DMS153 treated with DMSO at 0.1 percent for 48 hours (cell line): Measurements from ENCODE around the gene VANGL1.
"Not testable (repeated sequence)": the region's sequence is repeated elsewhere in the genome, so short reads cannot be mapped to it uniquely, and the experiment has no call there.

Experiments used
- DNase-seq: peaks from one replicate; lab custom pipeline; 2025; ENCODE audit not compliant: unreplicated experiment; lab: John Stamatoyannopoulos, UW

The VANGL1 gene

GRCh38 chr1:115641762-115642167 lies at the start of gene VANGL1:
Gene VANGL1, plus strand, starts transcription at chr1:115641970. Its CDS starts 9,444 bp downstream, at chr1:115651414.
- peak; percentile 41 for DNase-seq

DNA sequence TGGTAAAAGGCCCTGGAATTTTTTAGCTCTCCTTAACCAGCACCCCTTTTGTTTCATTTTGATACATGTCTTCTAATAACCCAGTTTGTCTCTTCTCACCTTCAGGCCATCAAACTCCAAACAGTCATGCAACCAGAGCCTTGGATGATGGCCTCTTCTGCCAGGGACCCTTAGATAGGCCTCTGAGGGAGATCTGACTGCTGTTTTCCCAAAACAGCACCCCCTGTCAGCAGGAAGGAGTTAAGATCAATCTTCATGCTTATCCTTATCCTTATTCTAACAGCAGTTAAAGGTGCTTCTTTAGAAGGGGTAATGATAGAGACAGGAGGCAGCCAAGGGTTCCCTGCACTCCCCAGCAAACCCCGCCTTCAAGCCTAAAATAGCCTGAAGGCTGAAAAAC lies 49.5 kb upstream of the VANGL1 start:
- DNase-seq: no peak

GRCh38 chr1:115593365-115594259 lies 48.2 kb upstream of the VANGL1 start:
- DNase-seq: no peak

DNA sequence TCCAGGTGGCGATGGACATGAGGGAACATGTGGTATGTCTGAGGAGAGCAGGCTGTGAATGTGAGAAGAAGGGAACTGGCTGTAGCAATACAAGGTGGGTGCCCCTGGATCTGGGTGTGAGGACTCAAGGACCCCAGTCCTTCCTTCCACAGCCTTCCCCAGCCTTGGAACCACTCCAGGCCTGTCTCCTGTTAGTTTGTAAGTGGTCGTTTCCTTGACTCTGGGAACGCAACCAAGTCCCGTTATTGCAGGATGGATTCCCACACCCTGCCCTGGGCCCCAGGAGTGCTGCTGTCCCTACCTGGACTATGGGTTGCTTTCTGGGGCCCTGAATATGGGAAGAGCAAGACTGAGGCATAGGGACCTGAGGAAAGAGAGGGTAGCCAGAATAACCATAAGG lies 47.2 kb upstream of the VANGL1 start:
- no peak for DNase-seq

GRCh38 chr1:115595279-115596079 lies 46.3 kb upstream of the VANGL1 start:
- peak; percentile 82 for DNase-seq

- DNase-seq: no peak
Measured at GRCh38 chr1:115596080-115596780, 45.5 kb upstream of the VANGL1 start.

GRCh38 chr1:115604508-115604907 lies 37.3 kb upstream of the VANGL1 start:
- no peak for DNase-seq

DNA sequence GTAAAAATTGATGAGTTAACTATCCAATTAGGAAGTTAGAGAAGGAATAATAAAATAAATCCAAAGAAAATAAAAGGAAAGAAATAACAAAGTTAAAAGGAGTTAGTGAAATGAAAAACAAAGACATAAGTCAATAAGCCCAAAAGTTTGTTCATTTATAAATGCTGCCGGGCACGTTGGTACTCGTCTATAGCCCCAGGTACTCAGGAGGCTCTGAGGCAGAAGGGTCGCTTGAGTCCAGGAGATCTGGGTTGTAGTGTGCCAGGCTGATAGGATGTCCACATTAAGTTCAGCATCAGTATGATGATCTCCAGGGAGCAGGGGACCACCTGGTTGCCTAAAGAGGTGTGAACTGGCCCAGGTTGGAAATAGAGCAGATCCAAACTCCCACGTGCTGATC lies 35.5 kb upstream of the VANGL1 start:
- DNase-seq: no peak

- DNase-seq: no peak
Measured at GRCh38 chr1:115609021-115609420, 32.7 kb upstream of the VANGL1 start.

DNA sequence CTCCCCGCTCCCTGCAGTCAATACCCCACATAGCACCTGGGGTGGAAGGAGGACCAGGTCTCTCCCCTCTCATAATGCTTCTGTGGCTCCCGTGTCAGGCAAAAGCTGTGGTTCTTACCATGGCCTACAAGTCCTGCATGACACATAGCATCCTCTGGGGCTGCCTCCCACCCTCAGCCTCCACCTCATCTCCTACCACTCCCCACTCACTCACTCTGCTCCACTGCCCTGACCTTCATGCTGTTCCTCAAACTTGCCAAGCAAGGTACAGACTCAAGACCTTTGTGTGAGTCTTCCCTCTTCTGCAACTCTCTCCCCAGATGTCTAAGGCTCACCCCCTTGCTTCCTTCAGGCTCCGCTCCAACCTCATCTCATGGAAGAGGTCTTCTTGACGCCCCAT lies 28.0 kb upstream of the VANGL1 start:
- no peak for DNase-seq

DNA sequence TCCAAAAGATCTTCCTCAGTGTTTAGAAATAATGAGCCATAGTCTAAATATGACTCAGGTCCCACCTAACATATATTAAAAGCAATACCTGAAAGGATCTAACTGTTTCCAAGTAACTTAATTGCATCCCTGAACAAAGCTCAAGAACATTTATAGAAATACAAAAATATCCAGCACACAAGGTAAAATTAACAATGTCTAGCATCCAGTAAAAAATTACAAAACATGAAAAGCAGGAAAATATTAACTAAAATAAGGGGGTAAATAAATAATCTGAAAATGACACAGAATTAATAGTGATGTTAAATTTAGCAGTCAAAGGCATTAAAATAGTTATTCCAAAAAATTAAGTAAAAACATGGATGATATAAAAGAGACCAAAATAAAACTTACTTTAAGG lies 21.3 kb upstream of the VANGL1 start:
- DNase-seq: no peak

DNA sequence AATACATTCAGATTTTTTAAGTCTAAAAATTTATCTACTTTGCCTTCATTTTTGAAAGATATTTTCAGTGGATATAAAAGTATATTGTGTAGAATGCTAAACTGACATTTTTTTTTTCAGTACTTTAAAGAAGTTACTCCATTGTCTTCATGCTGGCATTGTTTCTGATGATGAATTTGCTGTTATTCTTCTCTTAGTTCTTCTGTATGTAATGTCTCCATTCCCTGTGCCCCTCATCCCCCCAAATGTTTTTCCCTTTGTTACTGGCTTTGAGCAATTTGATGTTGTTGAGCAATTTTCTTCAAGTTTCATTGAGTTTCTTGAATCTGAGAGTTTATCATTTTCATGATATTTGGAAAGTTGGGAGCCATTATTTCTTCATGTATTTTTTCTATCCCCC lies 20.8 kb upstream of the VANGL1 start:
- no peak for DNase-seq

DNA sequence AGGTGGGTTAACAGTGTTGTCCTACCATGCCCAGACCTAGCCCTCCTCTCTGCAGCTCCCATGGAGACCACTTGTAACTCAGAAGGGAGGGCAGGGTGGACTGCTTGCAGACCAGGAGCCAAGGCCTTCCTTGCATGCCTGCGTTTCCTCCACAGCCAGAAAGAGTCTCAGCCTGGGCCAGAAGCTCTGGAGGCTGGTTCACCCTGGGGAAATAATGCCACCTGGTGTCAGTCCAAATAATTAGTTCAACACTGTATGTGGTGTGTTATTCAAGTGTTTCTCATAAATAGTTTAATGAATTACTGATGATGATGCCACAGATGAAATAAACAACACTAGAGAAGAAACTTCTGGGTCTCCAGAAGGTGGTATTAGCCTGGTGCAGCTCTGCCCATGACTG lies 16.9 kb upstream of the VANGL1 start:
- no peak for DNase-seq

DNA sequence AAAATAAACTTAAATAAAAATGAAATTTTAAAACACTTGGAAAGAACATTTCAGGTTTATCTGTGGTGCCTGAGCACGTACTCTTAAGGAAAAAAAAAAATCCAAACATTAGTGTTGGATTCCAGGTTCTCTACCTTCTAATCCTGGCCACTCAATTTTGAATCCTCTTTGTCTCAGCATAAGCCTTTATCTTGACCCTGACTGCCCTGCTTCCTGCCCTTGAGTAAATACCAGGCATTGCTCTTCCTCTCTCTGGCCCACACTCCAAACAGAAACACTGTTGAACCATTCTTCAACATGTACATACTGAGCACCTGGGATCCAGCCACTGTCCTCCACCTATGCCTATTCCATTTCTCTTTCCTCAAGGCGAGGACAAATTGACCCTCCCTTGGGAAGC lies 11.4 kb upstream of the VANGL1 start:
- peak; percentile 14 for DNase-seq

- no peak for DNase-seq
Measured at GRCh38 chr1:115632251-115633026, 9.3 kb upstream of the VANGL1 start.

GRCh38 chr1:115633606-115634005 lies 8.2 kb upstream of the VANGL1 start:
- not testable (repeated sequence) for DNase-seq

- DNase-seq: not testable (repeated sequence)
Measured at GRCh38 chr1:115637247-115637646, 4.5 kb upstream of the VANGL1 start.

DNA sequence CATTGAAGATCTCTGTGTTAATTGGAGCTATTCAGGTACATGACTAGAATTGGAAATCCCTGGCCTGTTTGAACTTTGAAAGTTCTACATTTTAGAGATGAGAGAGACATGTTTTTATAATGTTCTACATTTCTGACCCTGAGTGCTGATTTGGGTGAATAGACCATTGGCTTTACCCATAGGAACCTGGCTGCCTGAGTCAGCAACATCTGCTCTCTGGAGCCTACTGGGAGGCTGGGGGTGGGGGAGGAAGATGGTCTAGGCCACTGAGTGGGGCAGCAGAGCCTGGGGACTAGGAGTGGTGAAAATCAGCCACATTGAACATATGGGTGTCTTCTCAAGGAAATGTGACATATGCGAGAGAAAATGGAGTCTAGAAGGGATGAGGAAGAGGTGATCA lies 1.4 kb upstream of the VANGL1 start:
- no peak for DNase-seq

DNA sequence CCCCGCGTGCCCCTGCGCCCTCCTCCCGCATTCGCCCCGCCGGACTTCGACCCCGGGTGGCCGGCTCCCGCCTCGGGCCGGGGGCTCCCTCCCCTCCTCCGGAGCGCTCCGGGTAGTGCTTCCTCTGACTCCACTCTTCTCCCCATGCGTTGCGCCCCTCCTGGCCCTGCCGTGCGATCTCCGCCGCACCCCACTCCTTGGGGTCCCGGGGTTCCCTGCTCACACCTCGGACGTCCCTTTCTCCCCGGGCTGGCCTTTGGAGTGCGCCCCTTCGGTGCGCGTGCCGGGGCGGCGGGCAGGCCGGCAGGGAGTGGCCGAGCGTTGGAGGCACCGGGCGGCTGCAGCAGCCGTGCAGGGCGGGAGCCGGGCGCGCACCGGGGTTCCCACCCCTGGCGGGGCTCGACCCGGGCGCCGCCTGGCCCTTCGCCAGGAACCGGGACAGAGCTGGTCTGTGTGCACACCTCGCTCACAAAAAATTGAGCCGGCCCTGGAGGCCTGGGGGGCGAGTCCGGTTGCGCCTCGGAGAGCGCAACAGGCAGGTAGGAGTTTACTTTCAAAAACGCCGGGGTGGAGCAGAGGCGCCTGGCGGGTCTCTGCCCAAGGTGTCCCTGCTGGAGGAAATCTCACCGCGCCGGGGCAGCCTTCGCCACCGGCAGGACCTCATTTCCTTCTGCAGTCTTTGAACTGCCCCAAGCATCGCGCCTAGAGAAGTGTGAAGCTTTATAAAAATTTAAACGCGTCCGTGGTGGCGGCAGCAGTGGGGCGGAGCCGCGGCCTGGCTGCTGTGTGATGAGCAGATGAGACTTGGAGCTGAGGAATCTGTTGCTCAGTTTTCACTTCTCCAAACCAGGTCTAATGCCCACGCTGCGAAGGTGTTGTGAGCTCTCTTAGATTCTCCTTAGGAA lies 650 bp downstream of the VANGL1 start:
- peak; percentile 48 for DNase-seq

GRCh38 chr1:115643225-115643624 lies 1.5 kb downstream of the VANGL1 start:
- DNase-seq: no peak
